Dedifferentiated amniotic fluid mesenchymal stem cell (primary cell): Measurements from ENCODE around the gene ATP10A.
A peak's percentile ranks its signal among the peaks of the same experiment; 100 is the strongest.

ENCODE experiments used
- DNase-seq: peaks from one replicate; pipeline ENCODE4 v3.0.0-alpha.2; 2016; ENCODE audit errors: extremely low spot score

The ATP10A gene

DNA sequence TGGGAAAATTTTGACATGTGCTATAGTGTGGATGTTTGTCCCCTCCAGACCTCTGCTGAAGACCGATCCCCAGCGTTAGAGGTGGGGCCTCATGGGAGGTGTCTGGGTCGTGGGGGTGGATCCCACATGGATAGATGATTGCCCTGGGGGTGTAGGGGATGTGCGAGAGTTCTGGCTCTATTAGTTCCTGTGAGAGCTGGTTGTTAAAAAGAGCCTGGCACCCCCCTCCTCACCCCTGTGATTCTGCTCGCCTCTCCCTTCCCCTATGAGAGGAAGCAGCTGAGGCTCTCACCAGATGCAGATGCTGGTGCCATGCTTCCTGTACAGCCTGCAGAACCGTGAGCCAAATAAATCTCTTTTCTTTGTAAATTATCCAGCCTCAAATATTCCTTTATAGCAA lies 67.4 kb downstream of the ATP10A start:
- no peak for DNase-seq

GRCh38 chr15:25795061-25795460 lies 68.1 kb downstream of the ATP10A start:
- DNase-seq, result no peak

- no peak for DNase-seq
Observed at GRCh38 chr15:25793354-25794050, 69.6 kb downstream of the ATP10A start.

GRCh38 chr15:25792128-25792527 lies 71.0 kb downstream of the ATP10A start:
- no peak for DNase-seq

- DNase-seq, result peak; percentile 78
Observed at GRCh38 chr15:25790000-25790660, 73.0 kb downstream of the ATP10A start.

GRCh38 chr15:25789616-25789999 lies 73.5 kb downstream of the ATP10A start:
- DNase-seq, result no peak

DNA sequence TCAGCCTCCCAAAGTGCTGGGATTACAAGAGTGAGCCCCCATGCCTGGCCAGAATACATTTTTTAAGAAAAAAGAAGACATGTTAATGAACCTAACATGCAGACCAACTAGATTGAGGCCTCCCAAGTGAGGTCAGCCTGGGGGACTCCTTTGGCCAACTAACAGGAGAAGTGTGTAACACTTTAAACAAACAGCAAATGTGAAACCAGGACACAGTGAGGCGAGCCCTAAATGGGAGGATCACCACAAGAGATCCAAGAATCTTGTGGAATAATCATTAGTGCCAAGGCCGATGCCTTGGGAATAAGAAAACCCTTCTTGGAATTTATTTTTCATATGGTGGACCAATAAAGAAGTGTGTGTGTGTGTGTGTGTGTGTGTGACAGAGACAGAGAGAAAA lies 73.9 kb downstream of the ATP10A start:
- no peak for DNase-seq

DNA sequence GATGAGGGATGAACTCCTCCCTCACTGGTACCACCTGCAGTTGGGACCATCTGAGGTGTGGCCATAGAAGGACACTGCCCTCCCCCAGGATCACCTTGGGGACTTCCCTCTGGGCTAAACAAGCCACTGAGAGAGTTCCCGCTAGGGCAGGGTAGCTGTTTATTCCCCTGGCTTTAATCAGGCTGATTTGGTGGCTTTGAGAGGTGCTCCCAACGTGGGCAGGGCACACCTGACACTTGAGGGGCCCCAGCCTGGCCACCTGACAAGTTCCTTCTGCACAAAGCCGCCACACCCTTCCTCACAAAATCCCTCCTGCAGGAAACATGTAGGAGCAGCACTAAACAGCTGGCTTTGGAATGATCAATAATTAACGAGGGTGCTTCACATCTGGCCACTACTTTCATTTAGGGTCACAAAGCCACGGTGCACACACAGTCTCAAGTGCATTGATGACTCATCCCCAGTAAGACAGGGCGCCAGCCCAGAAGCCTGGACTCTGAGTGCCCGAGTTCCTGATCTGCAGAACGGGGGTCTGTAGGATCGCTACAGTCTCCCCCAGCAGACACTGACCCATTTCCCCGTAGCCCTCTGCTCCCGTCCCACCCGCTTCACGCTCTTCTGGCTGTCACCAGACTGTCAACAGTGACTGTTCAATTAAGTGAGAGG lies 75.1 kb downstream of the ATP10A start:
- no peak for DNase-seq

GRCh38 chr15:25787381-25787780 lies 75.7 kb downstream of the ATP10A start:
- DNase-seq, result no peak

DNA sequence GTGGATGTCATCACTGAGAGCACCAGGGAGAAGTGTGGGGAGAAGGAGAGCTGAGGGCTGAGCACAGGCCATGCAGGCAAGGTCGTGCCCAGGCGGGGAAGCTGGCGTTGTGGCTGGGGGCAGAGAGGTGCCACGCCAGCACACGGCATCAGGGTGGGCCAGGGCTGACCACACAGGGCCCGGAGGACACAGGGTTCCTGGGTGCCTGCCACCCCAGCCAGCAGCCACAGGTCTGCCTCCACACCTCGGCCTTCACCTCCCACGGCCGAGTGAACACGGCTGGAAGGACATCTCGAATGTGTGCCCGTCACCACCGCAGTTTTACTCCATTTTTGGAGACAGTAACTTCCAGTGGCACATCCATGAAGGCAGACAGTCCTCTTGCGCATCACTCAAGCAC lies 77.1 kb downstream of the ATP10A start:
- no peak for DNase-seq

GRCh38 chr15:25785641-25786025 lies 77.5 kb downstream of the ATP10A start:
- no peak for DNase-seq

- peak; percentile 29 for DNase-seq
Observed at GRCh38 chr15:25784876-25785640, 78.1 kb downstream of the ATP10A start.

- DNase-seq, result no peak
Observed at GRCh38 chr15:25783607-25784540, 79.3 kb downstream of the ATP10A start.

GRCh38 chr15:25783134-25783533 lies 80.0 kb downstream of the ATP10A start:
- no peak for DNase-seq

GRCh38 chr15:25780479-25781255 lies 82.5 kb downstream of the ATP10A start:
- no peak for DNase-seq

- no peak for DNase-seq
Observed at GRCh38 chr15:25778161-25778560, 85.0 kb downstream of the ATP10A start.

DNA sequence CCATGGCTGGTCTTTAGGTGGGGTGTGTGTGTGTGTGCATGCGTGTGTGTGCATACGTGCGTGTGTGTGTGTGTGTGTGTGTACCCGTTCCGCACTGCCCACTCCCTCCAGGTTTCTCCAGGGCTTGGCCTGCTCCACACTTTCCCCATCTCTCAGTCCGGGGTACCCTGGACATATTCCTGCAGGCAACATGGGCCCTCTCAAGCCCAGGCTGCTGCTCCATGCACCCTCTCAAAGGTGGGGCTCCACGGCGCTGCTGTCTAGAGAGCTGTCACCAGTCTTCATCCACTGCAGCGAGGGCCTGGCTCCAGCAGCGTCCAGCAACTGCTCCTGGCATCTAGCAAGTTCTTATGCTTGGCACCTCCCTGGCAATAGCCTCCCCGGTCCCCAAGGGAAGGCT lies 86.1 kb downstream of the ATP10A start:
- DNase-seq, result no peak

DNA sequence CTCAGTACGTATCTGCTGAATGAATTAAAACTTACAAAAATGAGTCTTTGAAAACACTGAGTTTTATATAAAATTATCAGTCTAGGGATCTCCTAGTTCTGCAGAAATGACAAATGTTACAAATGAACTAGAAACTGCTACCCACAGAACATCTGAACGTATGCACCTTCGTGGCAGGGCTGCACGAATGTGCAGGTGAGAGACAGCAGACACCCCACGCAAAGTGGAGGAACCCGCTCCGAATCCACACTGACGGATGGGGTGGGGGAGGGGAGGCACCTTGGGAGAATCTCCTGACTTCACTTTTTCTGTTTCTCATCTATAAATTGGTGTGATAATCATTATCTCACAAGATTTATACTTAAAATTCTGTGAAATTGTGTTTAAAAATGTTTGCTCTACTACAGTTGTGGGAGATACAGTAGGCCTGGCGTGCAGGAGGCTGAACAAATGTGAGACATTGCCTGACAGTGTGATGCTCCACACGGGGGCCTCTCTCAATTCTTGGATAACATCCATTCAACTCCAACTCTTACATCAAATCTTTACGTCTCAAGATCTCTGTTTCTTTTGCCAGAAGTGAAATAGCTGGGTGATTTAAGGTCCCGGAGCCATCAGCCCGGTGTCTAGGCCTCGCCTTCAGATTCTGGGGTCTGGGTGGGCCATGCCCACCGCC lies 86.9 kb downstream of the ATP10A start:
- no peak for DNase-seq

GRCh38 chr15:25775317-25775912 lies 87.7 kb downstream of the ATP10A start:
- DNase-seq, result peak; percentile 36
